HS-5 (cell line): ENCODE measurements around the gene GNG3.
"Not testable (repeated sequence)": the region's sequence is repeated elsewhere in the genome, so short reads cannot be mapped to it uniquely, and the experiment has no call there.

Experiments
- DNase-seq: peaks from one replicate; pipeline ENCODE4 v3.0.0-alpha.2; 2012; ENCODE audit warnings: low read depth

The GNG3 gene

GRCh38 chr11:62687508-62688396, 19.7 kb upstream of the GNG3 start:
- DNase-seq, result no peak

GRCh38 chr11:62688491-62688890, 19.0 kb upstream of the GNG3 start:
- DNase-seq, result no peak

GRCh38 chr11:62689421-62690183, 17.9 kb upstream of the GNG3 start, which contains the start of gene LRRN4CL:
Gene LRRN4CL (minus strand): TSS chr11:62689530. CDS start chr11:62688508, 1,022 bp downstream.
- DNase-seq, result peak; percentile 92

- DNase-seq, result not testable (repeated sequence)
Measured at GRCh38 chr11:62693624-62694023, 13.9 kb upstream of the GNG3 start.

- DNase-seq, result no peak
Measured at GRCh38 chr11:62694455-62695167, 12.9 kb upstream of the GNG3 start.

- no peak for DNase-seq
Measured at GRCh38 chr11:62702246-62702645, 5.2 kb upstream of the GNG3 start.

GRCh38 chr11:62703921-62704320, 3.6 kb upstream of the GNG3 start:
- not testable (repeated sequence) for DNase-seq

GRCh38 chr11:62705413-62705812, 2.1 kb upstream of the GNG3 start:
- no peak for DNase-seq

GRCh38 chr11:62705880-62706849, 1.3 kb upstream of the GNG3 start:
- peak; percentile 63 for DNase-seq

- DNase-seq, result no peak
Measured at GRCh38 chr11:62706850-62707247, 627 bp upstream of the GNG3 start.

GRCh38 chr11:62708392-62708791, 916 bp downstream of the GNG3 start:
- no peak for DNase-seq

- no peak for DNase-seq
Measured at GRCh38 chr11:62708793-62709192, 1.3 kb downstream of the GNG3 start.

- peak; percentile 71 for DNase-seq
Measured at GRCh38 chr11:62709247-62710000, 1.9 kb downstream of the GNG3 start.

- no peak for DNase-seq
Measured at GRCh38 chr11:62710001-62710345, 2.5 kb downstream of the GNG3 start.

GRCh38 chr11:62712276-62712812, 4.9 kb downstream of the GNG3 start:
- DNase-seq, result no peak

- no peak for DNase-seq
Measured at GRCh38 chr11:62712861-62713260, 5.4 kb downstream of the GNG3 start.

GRCh38 chr11:62713343-62713742, 5.9 kb downstream of the GNG3 start:
- no peak for DNase-seq

- no peak for DNase-seq
Measured at GRCh38 chr11:62715150-62716130, 8.0 kb downstream of the GNG3 start.

- DNase-seq, result no peak
Measured at GRCh38 chr11:62716206-62716605, 8.7 kb downstream of the GNG3 start.
